Globus pallidus (tissue), 1 donor: Measurements from ENCODE around the gene CMTM6.
"Not testable (repeated sequence)": the region's sequence is repeated elsewhere in the genome, so short reads cannot be mapped to it uniquely, and the experiment has no call there.

Experiments
- DNase-seq: peaks from one replicate; pipeline ENCODE4 v3.0.0-alpha.2; 2015; ENCODE audit warnings: low spot score

The CMTM6 gene

GRCh38 chr3:32443478-32443877, 59.2 kb downstream of the CMTM6 start:
- no peak for DNase-seq

- DNase-seq: no peak
Observed at GRCh38 chr3:32442766-32443165, 59.9 kb downstream of the CMTM6 start.

- no peak for DNase-seq
Observed at GRCh38 chr3:32440611-32441350, 61.9 kb downstream of the CMTM6 start.

GRCh38 chr3:32439421-32439820, 63.2 kb downstream of the CMTM6 start:
- DNase-seq: not testable (repeated sequence)

GRCh38 chr3:32438596-32439344, 63.9 kb downstream of the CMTM6 start:
- DNase-seq: no peak

- DNase-seq: no peak
Observed at GRCh38 chr3:32437896-32438295, 64.8 kb downstream of the CMTM6 start.

- DNase-seq: no peak
Observed at GRCh38 chr3:32436816-32437189, 65.8 kb downstream of the CMTM6 start.

GRCh38 chr3:32435911-32436815, 66.5 kb downstream of the CMTM6 start:
- no peak for DNase-seq

GRCh38 chr3:32434206-32434605, 68.4 kb downstream of the CMTM6 start:
- no peak for DNase-seq

- DNase-seq: no peak
Observed at GRCh38 chr3:32432711-32433530, 69.7 kb downstream of the CMTM6 start.

GRCh38 chr3:32432045-32432710, 70.5 kb downstream of the CMTM6 start:
- no peak for DNase-seq

GRCh38 chr3:32431481-32431880, 71.2 kb downstream of the CMTM6 start:
- DNase-seq: no peak
